Measurements from ENCODE around the gene PLIN5.

GRCh38 chr19:4575267-4576015, 40.4 kb upstream of the PLIN5 start:
- no peak for TF ChIP-seq POLR2A (IDR thresholded peaks at IDR 0.05)
- TF ChIP-seq CTCF (IDR thresholded peaks at IDR 0.05 in 8 of 11, conservative IDR thresholded peaks at IDR 0.05 in 3 of 11) = no peak
